ENCODE measurements around the gene LRRC71.
"Not testable (repeated sequence)": the region's sequence is repeated elsewhere in the genome, so short reads cannot be mapped to it uniquely, and the experiment has no call there.

The LRRC71 gene

DNA sequence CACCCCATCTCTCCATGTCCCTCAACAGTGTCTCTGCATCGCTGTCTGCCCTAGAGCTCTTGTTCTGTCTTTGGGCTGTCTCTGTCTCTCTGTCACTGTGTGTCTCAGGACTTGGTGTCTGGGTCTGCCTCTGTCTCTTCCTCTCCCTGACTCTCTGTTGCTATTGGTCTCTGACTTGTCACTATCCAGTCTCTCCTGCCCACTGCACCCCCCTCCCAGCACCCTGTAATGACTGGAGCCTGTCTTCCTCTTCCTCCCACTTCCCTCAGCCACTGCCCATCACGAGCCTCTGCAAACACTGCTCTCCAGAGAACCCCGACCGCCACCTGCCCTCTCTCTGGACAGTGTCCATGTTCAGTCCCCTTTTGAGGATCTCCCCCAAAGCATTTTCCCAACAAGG, 14.8 kb upstream of the LRRC71 start:
- DNase-seq (ENCODE audit: low spot score), result no peak

GRCh38 chr1:156906206-156906906, 14.1 kb upstream of the LRRC71 start:
- no peak for DNase-seq (ENCODE audit: low spot score)

DNA sequence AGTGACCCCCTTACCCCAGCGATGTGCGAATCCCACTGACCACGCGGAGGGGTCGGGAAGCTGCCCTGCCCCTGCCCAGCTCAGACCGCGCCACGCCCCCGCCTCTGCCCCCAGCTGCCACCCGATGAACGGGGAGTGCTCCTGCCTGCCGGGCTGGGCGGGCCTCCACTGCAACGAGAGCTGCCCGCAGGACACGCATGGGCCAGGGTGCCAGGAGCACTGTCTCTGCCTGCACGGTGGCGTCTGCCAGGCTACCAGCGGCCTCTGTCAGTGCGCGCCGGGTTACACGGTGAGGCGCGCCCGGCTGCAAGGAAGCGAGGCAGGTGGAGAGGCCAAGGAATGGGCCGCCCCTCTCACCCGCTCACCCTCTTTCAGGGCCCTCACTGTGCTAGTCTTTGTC, 11.9 kb upstream of the LRRC71 start:
- no peak for DNase-seq (ENCODE audit: low spot score)

GRCh38 chr1:156908955-156909354, 11.5 kb upstream of the LRRC71 start:
- no peak for DNase-seq (ENCODE audit: low spot score)

DNA sequence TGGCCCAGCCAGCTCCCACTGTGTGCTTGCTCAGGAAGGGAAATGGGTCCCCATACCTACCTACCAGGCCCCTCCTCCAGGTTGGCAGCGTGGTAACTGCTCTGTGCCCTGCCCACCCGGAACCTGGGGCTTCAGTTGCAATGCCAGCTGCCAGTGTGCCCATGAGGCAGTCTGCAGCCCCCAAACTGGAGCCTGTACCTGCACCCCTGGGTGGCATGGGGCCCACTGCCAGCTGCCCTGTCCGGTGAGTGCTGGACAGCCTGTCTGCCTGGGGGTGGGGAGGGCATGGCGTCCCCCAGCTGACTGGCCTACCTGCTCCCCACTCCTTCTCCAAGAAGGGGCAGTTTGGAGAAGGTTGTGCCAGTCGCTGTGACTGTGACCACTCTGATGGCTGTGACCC, 10.8 kb upstream of the LRRC71 start:
- no peak for DNase-seq (ENCODE audit: low spot score)

DNA sequence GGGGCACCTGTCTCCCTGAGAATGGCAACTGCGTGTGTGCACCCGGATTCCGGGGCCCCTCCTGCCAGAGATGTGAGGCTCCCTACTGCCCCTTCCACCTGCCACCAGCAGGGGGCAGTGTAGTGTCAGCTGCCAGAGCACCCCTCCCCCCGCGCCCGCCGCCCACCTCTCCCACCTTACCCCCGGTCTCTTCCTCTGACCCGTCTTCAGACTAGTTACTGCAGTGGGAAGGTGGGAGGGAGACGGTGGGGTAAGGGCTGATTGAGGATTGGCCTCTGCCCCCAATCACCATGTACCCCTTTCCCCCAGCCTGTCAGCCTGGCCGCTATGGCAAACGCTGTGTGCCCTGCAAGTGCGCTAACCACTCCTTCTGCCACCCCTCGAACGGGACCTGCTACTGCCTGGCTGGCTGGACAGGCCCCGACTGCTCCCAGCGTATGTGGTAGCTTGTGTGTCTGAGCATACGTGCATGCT, 10.1 kb upstream of the LRRC71 start:
- DNase-seq (ENCODE audit: low spot score), result peak; percentile 73

DNA sequence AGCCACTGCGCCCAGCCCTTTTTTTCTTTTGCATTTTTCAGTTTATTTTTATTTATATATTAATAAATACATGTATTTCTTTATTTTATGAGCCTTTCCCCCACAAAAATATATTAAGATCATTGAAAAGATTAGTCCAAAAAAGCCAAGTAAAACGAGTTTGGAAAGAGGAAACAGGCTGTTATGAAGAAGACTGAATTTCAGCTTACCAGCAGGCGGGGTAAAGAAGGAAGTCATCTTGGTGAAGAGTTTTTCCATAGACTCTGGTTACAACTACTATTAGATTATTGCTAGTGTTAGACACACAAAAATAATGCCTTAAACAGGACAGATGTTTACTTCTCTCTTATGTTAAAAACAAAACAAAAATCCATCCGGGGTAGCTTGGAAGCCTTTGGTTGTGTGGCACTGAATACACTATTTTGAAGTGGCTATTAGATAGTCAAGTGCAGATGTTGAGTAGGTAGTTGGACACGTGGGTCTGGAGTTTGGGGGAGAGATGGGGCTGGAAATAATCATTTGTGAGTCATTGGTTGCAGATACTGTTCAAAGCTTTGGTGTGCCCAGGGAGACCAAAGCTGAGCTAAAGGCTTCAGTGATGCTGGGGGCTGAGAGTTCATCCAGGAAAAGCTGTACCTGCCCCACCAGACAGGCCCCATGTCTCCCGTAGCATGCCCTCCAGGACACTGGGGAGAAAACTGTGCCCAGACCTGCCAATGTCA, 8.7 kb upstream of the LRRC71 start:
- DNase-seq (ENCODE audit: low spot score), result no peak

GRCh38 chr1:156912310-156912709, 8.1 kb upstream of the LRRC71 start:
- no peak for DNase-seq (ENCODE audit: low spot score)

- DNase-seq (ENCODE audit: low spot score), result no peak
Measured at GRCh38 chr1:156912861-156913808, 7.3 kb upstream of the LRRC71 start.

GRCh38 chr1:156913809-156914387, 6.5 kb upstream of the LRRC71 start:
- DNase-seq (ENCODE audit: low spot score), result no peak

- DNase-seq (ENCODE audit: low spot score), result no peak
Measured at GRCh38 chr1:156914440-156914856, 6.0 kb upstream of the LRRC71 start.

- no peak for DNase-seq (ENCODE audit: low spot score)
Measured at GRCh38 chr1:156921053-156921529, 659 bp downstream of the LRRC71 start.

DNA sequence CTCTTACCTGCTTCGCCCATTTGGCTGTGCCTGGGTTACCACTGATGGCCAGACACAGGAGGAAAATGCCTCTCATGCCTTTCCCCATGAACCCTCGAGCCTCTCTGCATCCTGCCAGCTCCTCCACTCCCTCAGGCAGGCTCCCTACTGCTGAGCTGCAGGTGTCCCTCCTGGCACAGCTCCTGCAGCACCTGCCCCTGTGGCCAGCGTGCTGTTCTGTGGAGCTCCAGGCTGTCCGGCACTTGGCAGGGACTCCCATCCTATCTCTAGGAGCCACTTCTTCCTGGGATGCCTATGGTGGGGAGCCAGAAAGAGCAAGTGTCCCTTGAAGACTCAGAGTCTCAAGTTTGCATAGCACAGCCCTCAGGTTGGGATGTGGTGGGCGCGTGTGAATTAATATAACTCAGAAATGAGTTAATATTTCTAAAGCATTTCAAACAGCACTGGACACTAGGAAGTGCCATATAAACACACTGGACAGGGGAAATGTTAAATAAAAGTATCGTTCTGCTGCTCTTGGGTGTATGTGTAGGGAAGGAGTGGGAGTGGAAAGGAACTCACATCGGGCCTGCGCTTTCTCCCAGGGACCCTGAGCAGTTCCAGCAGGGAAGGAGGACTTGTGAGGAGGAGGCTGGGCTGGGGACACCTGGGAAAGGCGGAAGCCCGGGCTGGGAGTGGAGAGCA, 2.7 kb downstream of the LRRC71 start:
- no peak for DNase-seq (ENCODE audit: low spot score)

- no peak for DNase-seq (ENCODE audit: low spot score)
Measured at GRCh38 chr1:156923670-156924477, 3.4 kb downstream of the LRRC71 start.

DNA sequence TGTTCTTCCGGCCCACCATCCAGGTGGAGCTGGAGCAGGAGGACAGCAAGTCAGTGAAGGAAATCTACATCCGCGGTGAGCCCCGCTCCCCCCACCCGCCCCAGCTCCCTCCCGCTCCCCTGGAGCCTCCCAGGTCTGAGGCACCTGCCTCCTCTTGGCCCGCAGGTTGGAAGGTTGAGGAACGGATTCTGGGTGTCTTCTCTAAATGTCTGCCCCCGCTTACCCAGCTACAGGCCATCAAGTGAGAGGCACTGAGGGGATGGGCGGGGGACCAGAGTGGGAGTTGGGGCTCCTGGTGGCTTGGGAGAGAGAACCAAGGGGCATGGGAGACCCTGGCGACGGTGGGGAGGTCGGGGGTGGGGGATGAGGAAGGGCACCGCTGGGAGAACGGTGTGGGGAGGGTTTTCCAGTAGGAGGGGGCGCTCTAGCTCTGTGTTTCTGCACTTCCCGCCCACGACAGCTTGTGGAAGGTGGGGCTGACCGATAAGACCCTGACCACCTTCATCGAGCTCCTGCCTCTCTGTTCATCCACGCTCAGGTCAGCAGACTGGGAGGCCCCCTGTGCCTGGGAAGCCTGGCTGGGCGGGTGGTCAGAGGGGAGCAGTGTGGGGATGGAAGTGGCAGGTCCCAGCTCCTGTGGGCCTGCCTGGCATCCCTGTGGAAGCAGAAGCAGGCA, 4.2 kb downstream of the LRRC71 start:
- no peak for DNase-seq (ENCODE audit: low spot score)

GRCh38 chr1:156925154-156926010, 5.0 kb downstream of the LRRC71 start:
- no peak for DNase-seq (ENCODE audit: low spot score)

DNA sequence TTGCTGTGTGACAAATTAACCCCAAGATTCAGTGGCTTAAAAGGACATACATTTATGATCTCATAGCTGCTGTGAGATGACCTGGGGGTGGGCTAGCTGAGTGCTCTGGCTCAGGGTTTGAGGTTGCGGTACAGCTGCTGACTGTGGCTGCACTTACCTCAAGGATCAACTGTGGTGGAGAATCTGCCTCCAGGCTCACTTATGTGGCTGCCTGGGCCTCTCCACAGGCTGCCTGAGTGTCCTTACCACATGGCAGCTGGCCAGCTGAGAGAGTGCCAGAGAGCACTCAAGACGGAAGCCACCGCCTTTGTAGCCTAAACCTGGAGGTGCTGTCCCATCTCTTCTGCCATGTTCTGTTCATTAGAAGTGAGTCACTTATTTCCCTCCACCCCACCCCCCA, 5.7 kb downstream of the LRRC71 start:
- DNase-seq (ENCODE audit: low spot score), result no peak

DNA sequence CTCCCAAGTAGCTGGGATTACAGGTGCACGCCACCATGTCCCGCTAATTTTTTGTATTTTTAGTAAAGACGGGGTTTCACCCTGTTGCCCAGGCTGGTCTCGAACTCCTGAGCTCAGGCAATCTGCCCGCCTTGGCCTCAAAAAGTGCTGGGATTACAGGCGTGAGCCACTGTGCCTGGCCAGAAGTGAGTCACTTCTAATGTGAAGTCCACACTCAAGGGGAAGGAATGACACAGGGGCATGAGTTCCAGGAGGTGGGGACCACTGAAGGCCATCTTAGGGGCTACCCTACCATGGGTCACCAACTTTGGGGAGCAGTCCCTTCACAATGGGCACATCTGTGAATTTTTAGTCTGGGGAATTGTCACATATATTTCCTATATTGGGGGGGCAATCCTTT, 6.3 kb downstream of the LRRC71 start:
- DNase-seq (ENCODE audit: low spot score), result not testable (repeated sequence)

Measured in germinal center (tissue), 1 donor.